Activated CD4-positive, alpha-beta T cell treated with anti-CD3 and anti-CD28 coated beads for 24 hours (primary cell): Measurements from ENCODE around the gene OTUD6A.
"Not testable (repeated sequence)": the region's sequence is repeated elsewhere in the genome, so short reads cannot be mapped to it uniquely, and the experiment has no call there.

Experiments
- DNase-seq, 2 donors: peaks; one replicate each; pipeline ENCODE4 v3.0.0-alpha.2; 2020; ENCODE audit warnings: low read depth in 2 of 2

The OTUD6A gene

GRCh38 chrX:70049406-70049805, 12.9 kb upstream of the OTUD6A start:
- no peak for DNase-seq

DNA sequence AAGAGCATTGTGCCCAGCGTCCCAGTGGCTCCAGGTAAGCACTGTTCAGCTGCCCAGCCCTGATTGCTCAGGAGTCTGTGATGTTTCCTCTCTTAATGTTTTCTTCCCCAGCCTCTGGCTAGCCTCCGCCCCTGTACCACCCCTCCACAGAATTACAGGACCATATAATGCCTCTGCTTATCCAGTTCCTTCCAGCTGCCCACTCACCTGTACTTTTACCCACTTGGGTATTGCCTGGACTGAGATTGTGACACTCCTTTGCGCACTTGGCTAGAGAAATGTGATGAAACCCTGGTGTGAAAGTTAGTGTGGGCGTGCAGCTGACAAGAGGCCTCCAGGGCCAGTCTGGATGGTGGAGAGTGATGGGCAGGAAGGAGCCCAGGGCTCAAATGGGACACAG, 12.3 kb upstream of the OTUD6A start, which contains the start of gene AWAT2:
Gene AWAT2, minus strand, starts transcription at position 14 of the 400 bp plus-strand sequence. Its CDS starts 6 bp downstream, at position 8.
- no peak for DNase-seq

DNA sequence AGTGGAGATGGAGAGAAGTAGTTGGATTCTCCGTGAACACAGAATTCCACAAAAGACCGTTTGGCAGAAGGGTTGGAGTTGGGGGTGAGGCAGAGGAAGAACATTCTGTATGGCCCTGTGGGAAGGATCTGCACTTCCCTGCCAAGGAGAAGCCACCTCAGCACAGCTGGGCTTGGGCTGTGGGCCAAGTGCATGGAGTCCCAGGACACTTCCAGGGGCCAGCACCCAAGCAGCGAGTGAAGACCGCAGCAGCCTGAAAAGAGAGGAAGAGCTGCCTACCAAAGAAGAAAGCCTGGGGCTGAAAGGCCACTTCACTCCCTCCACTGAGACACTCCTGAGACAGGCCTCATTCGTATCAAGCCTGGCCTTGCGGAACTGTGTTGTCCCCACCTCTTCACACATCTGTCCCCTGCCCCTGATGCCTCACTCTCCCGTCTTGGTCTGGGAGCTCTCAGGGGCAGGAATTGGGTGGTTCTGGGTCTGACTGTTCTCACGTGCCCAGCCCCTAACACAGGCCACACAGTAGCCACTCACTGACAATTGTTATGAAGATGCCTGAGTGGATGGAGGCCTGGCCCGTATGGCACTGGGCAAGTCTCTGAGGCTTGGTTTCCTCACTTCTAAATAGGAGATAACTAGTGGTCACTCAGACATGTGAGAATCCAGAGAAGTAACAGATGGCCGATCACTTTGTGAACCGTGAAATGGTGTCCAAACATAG, 9.2 kb upstream of the OTUD6A start:
- DNase-seq, result no peak

DNA sequence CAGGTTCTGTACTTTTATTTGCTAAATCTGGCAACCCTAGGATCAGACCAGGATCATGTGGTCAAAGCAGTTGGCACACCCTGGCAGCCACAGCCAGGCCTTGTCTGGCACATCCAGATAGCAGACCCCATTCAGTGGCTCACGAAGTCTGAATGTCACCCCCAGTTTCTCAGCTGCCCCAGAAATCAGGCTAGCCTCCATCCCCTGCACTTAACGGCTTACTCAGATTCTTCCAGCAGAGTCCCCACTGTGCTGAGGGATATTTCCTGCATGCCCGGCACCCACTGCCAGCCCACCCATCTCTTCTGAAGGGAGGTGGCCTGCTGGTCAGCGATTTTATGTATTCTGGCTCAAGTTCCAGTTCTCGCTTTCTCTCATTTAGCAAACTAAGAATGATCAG, 7.9 kb upstream of the OTUD6A start:
- no peak for DNase-seq

GRCh38 chrX:70062961-70063550, 799 bp downstream of the OTUD6A start:
- no peak for DNase-seq

DNA sequence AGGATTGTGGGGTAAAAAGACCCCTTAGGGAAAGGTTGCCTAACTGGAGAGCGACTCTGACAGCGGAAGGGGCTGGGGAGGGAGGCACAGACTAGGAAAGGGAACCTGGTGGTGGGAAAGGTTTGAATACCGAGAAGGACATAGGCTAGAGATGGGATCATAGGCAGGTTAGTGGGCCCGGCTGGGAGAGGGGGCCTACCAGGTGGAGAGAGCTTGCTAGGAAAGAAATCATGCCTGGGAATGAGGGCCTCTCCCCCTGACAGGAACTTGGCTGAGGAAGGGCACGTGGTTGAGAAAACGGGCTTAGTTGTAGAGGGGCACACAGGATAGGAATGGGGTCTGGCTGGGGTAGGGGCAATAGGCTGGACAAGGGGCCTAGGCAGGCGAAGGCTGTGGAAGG, 4.4 kb downstream of the OTUD6A start:
- DNase-seq, result no peak

DNA sequence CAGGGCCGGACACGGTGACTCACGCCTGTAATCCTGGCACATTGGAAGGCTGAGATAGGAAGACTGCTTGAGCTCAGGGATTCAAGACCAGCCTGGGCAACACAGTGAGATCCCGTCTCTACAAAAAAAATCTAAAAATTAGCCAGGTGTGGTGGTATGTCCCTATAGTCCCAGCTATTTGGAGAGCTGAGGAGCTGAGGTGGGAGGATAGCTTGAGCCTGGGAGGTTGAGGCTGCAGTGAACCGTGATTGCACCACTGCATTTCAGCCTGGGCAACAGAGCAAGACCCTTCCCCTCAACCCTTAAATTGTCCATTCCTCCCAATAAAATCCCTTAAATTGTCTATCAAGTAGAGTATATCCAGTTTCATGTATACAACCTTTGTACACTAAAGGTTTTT, 17.0 kb downstream of the OTUD6A start:
- no peak for DNase-seq

- DNase-seq, result no peak
Observed at GRCh38 chrX:70079870-70080269, 17.6 kb downstream of the OTUD6A start.

- DNase-seq, result no peak
Observed at GRCh38 chrX:70082723-70083122, 20.5 kb downstream of the OTUD6A start.

DNA sequence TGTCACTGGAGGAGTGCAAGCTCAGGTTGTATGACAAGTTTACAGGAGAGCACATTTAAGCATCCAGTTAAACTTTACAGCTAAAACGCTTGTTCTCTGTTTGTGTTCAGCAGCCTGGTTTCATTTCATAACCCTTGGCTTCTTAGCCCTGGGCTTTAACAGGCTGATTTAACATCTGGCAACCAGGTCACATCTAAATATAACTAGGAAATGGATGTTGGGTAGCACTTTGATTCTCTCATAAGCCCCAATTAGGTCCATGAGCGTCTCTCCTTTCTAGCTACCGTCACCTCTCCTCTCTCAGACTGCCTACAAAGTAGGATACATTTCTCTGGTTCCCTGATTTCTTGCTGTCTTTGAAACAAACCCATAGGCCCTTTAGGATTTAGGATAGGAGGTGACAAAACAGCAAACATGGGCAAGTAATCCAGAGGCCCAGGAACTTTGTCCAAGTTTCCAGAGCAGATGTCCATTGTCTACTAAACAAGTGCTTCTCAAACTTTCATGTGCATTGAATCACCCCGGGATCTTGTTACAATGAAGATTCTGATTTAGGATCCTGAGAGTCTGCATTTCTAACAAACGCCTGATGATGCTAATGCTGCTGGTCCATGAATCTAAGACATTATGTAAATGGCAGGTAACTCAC, 22.5 kb downstream of the OTUD6A start:
- no peak for DNase-seq

DNA sequence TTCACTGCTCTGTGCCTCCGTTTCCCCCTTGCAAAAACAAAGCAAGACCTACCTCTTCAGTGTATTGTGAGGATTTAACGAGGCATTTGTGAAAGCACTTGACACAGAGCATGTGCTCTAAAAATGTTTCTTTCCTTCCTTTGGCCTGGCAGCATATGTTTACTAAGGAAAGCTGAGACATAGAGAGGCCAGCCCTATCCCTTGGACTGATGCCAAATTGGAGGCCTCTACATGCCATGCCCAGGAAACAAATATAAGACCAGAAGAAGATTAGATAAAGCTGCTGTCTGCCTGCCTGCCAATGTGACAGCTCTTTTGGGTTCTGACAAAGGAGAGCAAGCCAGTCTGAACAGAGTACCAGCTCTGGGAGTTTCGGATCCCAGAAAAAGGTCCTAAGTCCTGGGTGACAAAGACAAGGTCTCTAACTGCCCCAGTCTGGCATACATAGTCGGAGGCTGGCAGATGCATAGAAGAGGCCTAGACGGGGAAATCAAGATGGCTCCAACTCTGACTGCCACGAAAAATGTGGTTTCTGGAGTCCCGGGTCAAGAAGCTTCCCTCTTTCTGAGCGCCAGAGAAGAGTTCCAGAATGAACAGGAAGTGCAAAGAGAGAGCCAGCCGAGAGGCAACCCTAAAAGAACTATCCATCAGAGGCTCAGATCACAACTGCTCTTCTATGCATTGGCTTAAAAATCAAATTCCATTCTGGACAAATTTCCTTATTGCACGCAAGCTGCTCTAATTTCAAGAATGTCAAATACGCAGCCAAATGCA, 25.8 kb downstream of the OTUD6A start:
- DNase-seq, result no peak

- no peak for DNase-seq
Observed at GRCh38 chrX:70088751-70089150, 26.5 kb downstream of the OTUD6A start.

- DNase-seq, result no peak
Observed at GRCh38 chrX:70089604-70090297, 27.5 kb downstream of the OTUD6A start.

DNA sequence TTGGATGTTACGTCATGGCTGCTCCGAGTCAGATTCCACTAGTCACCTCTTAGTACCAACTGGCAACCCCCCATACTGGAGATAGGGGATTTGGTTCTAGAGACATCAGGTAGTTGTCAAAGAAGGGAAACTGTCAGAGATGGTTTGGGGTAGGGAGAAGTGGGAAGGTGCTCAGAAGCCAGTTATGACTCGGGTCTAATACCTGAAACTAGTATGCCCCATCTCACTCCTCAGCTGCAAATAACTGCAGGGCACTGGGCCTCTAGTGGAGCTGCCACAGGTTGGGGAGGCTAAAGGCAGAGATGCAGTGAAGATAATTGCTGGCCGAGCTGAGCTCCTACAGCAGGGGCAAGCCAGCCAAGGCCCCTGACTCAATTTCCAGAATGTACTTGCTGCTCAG, 30.0 kb downstream of the OTUD6A start:
- DNase-seq, result no peak

DNA sequence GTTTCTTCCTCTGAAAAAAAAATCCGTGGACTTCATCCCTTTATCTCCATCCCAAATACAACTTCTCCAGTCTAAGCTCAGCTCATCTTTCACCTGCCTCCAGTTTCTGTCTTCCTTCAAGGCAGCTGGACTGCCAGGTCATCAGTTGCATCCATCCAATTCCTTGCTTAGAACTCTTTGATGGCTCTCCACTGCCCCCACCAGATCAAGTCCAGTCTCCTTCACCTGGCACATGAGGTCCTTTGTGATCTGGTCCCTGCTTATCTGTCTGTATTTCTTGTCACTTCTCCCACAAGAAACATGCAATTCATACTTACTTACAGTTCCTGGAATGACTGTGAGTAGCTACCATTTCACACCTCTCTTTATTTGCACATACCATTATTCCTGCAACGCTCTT, 33.8 kb downstream of the OTUD6A start:
- no peak for DNase-seq

GRCh38 chrX:70105229-70105628, 43.0 kb downstream of the OTUD6A start:
- DNase-seq, result no peak

DNA sequence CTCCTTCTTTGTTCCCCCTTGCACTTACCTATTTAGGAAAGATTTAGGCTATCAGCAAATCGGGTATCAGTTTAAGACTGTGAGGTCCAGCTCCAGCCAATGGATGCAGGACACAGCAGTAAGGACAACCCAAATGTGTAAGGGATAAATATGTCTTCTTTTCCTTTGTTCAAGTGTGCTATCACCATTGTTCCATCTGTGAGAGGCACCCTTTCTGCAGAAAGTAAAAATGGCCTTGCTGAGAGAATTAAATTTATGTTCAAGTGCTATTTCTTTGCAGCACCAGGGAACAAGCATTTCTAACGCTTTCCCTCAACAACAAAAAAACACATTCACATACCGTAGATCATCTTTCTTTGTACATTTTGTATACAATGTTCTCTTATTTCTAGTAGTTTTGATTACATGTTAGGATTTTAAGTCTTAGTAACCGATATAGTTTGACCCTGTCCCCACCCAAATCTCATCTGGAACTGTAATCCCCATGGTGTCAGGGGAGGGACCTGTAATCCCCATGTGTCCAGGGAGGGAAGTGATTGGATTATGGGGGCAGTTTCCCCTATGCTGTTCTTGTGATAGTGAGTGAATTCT, 49.3 kb downstream of the OTUD6A start:
- not testable (repeated sequence) for DNase-seq
